PC-9 (cell line): ENCODE results near the gene ELL2.

Experiments used
- EZH2 ChIP-seq: fragments of 200-600 bp; sonication (generic); IDR thresholded peaks from 2 replicates; pipeline ENCODE4 v1.8.0; 2017; ENCODE audit warnings: antibody characterized with exemption, low read depth
- TF ChIP-seq, protein P1 (sequence below): fragments of 200-600 bp; sonication (generic); conservative IDR thresholded peaks from 2 replicates; pipeline ENCODE4 v1.6.1; 2017; ENCODE audit warnings: mixed run types, antibody characterized with exemption, mild to moderate bottlenecking, moderate library complexity

DNA sequence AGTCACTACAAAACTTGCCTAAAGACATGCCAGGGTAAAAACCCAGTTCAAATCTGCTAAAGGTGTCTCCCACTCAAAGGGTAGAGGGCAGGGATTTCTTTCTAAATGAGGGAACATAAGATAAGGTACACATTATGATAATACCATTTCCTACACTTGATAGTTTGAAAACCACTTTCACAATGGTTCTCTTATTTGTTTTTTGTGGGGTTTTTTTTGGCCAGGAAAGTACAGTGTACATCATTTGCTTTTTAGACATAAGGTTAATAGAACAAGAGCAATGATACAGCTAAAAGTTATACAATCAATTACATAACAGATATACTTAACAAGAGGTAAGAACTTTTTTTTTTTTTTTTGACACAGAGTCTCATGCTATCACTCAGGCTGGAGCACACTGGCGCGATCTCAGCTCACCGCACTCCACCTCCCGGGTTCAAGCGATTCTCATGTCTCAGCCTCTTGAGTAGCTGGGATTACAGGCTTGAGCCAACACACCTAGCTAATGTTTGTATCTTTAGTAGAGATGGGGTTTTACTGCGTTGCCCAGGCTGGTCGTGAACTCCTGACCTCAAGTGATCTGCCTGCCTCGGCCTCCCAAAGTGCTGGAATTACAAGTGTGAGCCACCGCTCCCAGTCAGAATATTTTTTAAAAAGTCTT is 90.4 kb downstream of the ELL2 start:
- TF ChIP-seq, protein P1, sequence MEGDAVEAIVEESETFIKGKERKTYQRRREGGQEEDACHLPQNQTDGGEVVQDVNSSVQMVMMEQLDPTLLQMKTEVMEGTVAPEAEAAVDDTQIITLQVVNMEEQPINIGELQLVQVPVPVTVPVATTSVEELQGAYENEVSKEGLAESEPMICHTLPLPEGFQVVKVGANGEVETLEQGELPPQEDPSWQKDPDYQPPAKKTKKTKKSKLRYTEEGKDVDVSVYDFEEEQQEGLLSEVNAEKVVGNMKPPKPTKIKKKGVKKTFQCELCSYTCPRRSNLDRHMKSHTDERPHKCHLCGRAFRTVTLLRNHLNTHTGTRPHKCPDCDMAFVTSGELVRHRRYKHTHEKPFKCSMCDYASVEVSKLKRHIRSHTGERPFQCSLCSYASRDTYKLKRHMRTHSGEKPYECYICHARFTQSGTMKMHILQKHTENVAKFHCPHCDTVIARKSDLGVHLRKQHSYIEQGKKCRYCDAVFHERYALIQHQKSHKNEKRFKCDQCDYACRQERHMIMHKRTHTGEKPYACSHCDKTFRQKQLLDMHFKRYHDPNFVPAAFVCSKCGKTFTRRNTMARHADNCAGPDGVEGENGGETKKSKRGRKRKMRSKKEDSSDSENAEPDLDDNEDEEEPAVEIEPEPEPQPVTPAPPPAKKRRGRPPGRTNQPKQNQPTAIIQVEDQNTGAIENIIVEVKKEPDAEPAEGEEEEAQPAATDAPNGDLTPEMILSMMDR: no peak
- TF ChIP-seq EZH2: no peak
